ENCODE measurements around the gene DIDO1. TPM values are rescaled to one million over a fixed set of nuclear protein-coding genes. Genes with fewer than 3 reads are reported as not detected.
"Not testable (repeated sequence)": the region's sequence is repeated elsewhere in the genome, so short reads cannot be mapped to it uniquely, and the experiment has no call there.

DIDO1 gene
- polyA plus RNA-seq, 1 experiment, result 19.8 TPM

- no peaks in the 10 kb centered on the region; the same call in 1 of the 2 replicates for H3K36me3 ChIP-seq (ENCODE audit: control insufficient read depth, insufficient read depth, low read length)
- no peak overlapping the region for H3K4me3 ChIP-seq (ENCODE audit: low read depth, low read length)
- no peak for DNase-seq (ENCODE audit: low read depth)
- TF ChIP-seq, protein P1, sequence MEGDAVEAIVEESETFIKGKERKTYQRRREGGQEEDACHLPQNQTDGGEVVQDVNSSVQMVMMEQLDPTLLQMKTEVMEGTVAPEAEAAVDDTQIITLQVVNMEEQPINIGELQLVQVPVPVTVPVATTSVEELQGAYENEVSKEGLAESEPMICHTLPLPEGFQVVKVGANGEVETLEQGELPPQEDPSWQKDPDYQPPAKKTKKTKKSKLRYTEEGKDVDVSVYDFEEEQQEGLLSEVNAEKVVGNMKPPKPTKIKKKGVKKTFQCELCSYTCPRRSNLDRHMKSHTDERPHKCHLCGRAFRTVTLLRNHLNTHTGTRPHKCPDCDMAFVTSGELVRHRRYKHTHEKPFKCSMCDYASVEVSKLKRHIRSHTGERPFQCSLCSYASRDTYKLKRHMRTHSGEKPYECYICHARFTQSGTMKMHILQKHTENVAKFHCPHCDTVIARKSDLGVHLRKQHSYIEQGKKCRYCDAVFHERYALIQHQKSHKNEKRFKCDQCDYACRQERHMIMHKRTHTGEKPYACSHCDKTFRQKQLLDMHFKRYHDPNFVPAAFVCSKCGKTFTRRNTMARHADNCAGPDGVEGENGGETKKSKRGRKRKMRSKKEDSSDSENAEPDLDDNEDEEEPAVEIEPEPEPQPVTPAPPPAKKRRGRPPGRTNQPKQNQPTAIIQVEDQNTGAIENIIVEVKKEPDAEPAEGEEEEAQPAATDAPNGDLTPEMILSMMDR (IDR thresholded peaks at IDR 0.05; ENCODE audit: insufficient read depth, low read depth, low read length), result no peak
- ChIA-PET POLR2A (no interaction called here), CTCF (interaction anchor here (0.6 to 1.8 kb wide), 12 partner anchors 13 to 595 kb away, joined by 3 to 12 read pairs (median 4); no protein-coding TSS in a partner anchor)
- no peaks in the 10 kb centered on the region for H3K27me3 ChIP-seq (ENCODE audit: control insufficient read depth, insufficient read depth, low read length)
Observed at GRCh38 chr20:62874964-62875344, 51.4 kb downstream of the DIDO1 start.

DNA sequence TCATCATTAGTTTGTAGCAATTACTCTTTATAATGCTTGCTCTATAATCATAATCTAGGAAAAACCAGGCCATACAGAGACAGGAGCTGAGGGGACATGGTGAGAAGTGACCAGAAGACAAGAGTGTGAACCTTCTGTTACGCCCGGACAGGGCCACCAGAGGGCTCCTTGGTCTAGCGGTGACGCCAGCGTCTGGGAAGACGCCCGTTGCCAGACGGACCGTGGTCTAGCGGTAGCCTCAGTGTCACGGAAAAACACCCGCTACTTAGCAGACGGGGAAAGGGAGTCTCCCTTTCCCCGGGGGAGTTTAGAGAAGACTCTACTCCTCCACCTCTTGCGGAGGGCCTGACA, 52.6 kb downstream of the DIDO1 start:
- CTCF ChIA-PET, result interaction anchor here (1.3 to 3.7 kb wide), 2 partner anchors 130 to 136 kb away, joined by 4 to 18 read pairs; no protein-coding TSS in a partner anchor
- H3K36me3 ChIP-seq (ENCODE audit: control insufficient read depth, insufficient read depth, low read length); DNase-seq (ENCODE audit: low read depth); H3K4me3 ChIP-seq (ENCODE audit: low read depth, low read length); POLR2A ChIA-PET; H3K27me3 ChIP-seq (ENCODE audit: control insufficient read depth, insufficient read depth, low read length): not testable (repeated sequence)
- TF ChIP-seq, protein P1 (IDR thresholded peaks at IDR 0.05; ENCODE audit: insufficient read depth, low read depth, low read length), result peak; percentile 58

DNA sequence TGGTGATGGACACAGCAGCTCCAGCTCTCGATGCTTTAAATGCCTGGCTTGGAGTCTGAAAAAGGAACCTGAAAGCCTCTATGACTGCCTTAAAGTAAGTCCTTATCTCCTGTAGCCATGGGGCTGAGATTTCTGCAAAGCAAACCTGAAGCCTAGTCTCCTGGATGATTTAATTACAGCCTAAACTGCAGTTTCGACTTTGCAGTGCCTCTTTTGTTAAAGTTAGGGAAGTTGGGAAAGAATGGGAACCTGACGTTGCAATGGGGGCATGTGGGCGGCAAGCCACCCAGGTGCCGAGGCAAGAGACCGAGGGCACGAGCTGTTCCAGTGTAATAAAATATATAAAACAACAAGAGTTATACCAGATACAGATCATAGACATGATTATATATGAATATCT, 53.0 kb downstream of the DIDO1 start:
- Histone ChIP-seq H3K36me3 (ENCODE audit: control insufficient read depth, insufficient read depth, low read length) (no peaks in the 10 kb centered on the region), H3K27me3 (ENCODE audit: control insufficient read depth, insufficient read depth, low read length) (no peaks in the 10 kb centered on the region), H3K4me3 (ENCODE audit: low read depth, low read length) (no peak overlapping the region)
- POLR2A ChIA-PET, result no interaction called here
- DNase-seq (ENCODE audit: low read depth), result no peak
- CTCF ChIA-PET, result interaction anchor here (1.3 to 3.7 kb wide), 2 partner anchors 131 to 137 kb away, joined by 4 to 18 read pairs; no protein-coding TSS in a partner anchor
- TF ChIP-seq, protein P1 (IDR thresholded peaks at IDR 0.05; ENCODE audit: insufficient read depth, low read depth, low read length), result no peak

DNA sequence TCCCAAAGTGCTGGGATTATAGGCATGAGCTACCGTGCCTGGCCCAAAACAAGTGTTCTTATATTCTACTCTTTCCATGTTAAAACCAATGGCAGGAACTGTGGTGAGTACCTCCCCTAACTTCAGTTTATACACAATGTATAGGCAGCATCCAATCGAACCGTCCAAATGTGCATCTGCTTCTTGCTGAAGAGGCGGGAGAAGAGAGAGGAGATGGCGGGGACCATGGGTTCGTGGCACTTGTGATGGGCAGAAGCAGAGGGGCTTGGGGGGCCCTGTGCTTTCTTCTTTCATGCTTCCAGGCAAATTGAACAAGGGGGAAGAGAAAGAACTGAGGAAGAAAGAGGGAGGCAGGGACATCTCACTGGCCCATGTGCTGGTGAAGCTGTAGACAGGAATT, 53.4 kb downstream of the DIDO1 start:
- CTCF ChIA-PET, result interaction anchor here (1.3 to 3.7 kb wide), 2 partner anchors 131 to 137 kb away, joined by 4 to 18 read pairs; no protein-coding TSS in a partner anchor
- Histone ChIP-seq H3K36me3 (ENCODE audit: control insufficient read depth, insufficient read depth, low read length) (no peaks in the 10 kb centered on the region), H3K27me3 (ENCODE audit: control insufficient read depth, insufficient read depth, low read length) (no peaks in the 10 kb centered on the region), H3K4me3 (ENCODE audit: low read depth, low read length) (no peak overlapping the region)
- DNase-seq (ENCODE audit: low read depth), result no peak
- POLR2A ChIA-PET, result no interaction called here
- TF ChIP-seq, protein P1 (IDR thresholded peaks at IDR 0.05; ENCODE audit: insufficient read depth, low read depth, low read length), result no peak

- ChIA-PET CTCF (interaction anchor here (0.6 to 3.7 kb wide), 3 partner anchors 21 to 138 kb away, joined by 3 to 18 read pairs (median 4); no protein-coding TSS in a partner anchor), POLR2A (no interaction called here)
- no peak for DNase-seq (ENCODE audit: low read depth)
- TF ChIP-seq, protein P1 (IDR thresholded peaks at IDR 0.05; ENCODE audit: insufficient read depth, low read depth, low read length), result no peak
- Histone ChIP-seq H3K36me3 (ENCODE audit: control insufficient read depth, insufficient read depth, low read length) (no peaks in the 10 kb centered on the region), H3K4me3 (ENCODE audit: low read depth, low read length) (no peak overlapping the region), H3K27me3 (ENCODE audit: control insufficient read depth, insufficient read depth, low read length) (no peaks in the 10 kb centered on the region)
Observed at GRCh38 chr20:62872184-62872847, 54.0 kb downstream of the DIDO1 start.

All from BJ (cell line).